ENCODE results near the gene CHGA.

Gene CHGA

GRCh38 chr14:92936085-92936484 lies 13.1 kb downstream of the CHGA start:
- no peaks in the 10 kb centered on the region for H3F3A ChIP-seq (ENCODE audit: control insufficient read depth, insufficient read depth)
- no peaks in the 10 kb centered on the region for H4K20me1 ChIP-seq (ENCODE audit: control insufficient read depth, insufficient read depth, low read depth, low read length)
- no peaks in the 10 kb centered on the region for H3K9me2 ChIP-seq (replicated peaks; ENCODE audit: control insufficient read depth, low read length)
- H3K27me3 ChIP-seq (ENCODE audit: control insufficient read depth, low read length) = no peaks in the 10 kb centered on the region
- H3K79me2 ChIP-seq (ENCODE audit: control insufficient read depth, low read length) = no peaks in the 10 kb centered on the region
- no peak overlapping the region for H3K27ac ChIP-seq (ENCODE audit: low read depth, low read length)
- H3K4me1 ChIP-seq (ENCODE audit: control insufficient read depth, low read length) = no peaks in the 10 kb centered on the region
- H3K36me3 ChIP-seq (ENCODE audit: control insufficient read depth, low read length) = no peaks in the 10 kb centered on the region
- TF ChIP-seq, protein P1, sequence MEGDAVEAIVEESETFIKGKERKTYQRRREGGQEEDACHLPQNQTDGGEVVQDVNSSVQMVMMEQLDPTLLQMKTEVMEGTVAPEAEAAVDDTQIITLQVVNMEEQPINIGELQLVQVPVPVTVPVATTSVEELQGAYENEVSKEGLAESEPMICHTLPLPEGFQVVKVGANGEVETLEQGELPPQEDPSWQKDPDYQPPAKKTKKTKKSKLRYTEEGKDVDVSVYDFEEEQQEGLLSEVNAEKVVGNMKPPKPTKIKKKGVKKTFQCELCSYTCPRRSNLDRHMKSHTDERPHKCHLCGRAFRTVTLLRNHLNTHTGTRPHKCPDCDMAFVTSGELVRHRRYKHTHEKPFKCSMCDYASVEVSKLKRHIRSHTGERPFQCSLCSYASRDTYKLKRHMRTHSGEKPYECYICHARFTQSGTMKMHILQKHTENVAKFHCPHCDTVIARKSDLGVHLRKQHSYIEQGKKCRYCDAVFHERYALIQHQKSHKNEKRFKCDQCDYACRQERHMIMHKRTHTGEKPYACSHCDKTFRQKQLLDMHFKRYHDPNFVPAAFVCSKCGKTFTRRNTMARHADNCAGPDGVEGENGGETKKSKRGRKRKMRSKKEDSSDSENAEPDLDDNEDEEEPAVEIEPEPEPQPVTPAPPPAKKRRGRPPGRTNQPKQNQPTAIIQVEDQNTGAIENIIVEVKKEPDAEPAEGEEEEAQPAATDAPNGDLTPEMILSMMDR (IDR thresholded peaks at IDR 0.05; ENCODE audit: low read depth, low read length, poor library complexity, severe bottlenecking) = no peak
- TF ChIP-seq EZH2phosphoT487 (IDR thresholded peaks at IDR 0.05; ENCODE audit: borderline replicate concordance, low read length) = no peak
- H3K9me3 ChIP-seq (ENCODE audit: control insufficient read depth, insufficient read depth, low read length) = no peaks in the 10 kb centered on the region
- no peak overlapping the region for H3K4me3 ChIP-seq (ENCODE audit: low read length)
- no peak overlapping the region for H3K4me2 ChIP-seq (ENCODE audit: low read length)

DNA sequence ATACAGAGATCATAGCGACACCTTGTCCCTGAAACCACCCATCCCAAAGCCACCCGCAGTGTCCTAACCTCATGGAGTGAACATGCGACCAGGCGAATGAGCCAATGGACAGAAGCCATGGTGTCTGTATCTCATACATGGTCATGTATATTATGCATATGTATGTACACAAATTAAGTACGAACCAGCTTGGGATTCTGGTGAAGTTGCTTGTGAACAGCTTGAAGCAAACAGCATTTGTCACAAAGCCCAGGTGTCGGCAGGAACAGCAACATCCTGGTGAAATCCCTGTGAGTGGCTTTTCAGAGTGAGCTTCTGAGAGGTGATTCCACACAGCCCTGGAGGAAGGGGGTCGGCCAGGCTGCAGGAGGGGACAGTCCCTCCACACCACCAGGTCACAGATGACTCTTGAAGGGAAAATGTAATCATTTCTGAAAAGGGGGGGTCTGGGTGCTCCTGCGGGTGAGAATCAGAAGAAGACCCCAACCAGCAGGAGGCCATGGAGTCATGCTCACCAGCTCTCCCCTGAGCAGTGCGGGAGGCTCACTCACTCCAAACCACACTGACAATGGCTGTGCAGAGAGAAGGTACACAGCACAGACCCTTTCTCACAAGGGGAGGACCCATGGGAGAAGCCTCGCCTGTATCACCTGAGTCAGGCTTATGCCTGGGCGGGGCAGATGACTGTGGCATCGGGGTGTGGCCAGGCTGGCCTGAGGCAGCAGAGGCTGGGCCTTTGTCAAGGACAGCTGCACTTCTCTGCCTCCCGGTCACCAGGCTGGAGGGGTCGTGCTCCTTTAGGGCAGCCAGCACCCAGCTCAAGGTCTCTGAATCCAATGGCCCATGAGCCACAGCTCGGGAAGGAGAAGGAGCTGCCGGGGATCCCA lies 14.3 kb downstream of the CHGA start:
- Histone ChIP-seq H3K27me3 (ENCODE audit: control insufficient read depth, low read length) (no peaks in the 10 kb centered on the region), H3K4me2 (ENCODE audit: low read length) (no peak overlapping the region), H3K4me1 (ENCODE audit: control insufficient read depth, low read length) (no peaks in the 10 kb centered on the region), H3K27ac (ENCODE audit: low read depth, low read length) (no peak overlapping the region), H3K4me3 (ENCODE audit: low read length) (no peak overlapping the region), H3F3A (ENCODE audit: control insufficient read depth, insufficient read depth) (no peaks in the 10 kb centered on the region), H3K9me3 (ENCODE audit: control insufficient read depth, insufficient read depth, low read length) (no peaks in the 10 kb centered on the region), H4K20me1 (ENCODE audit: control insufficient read depth, insufficient read depth, low read depth, low read length) (no peaks in the 10 kb centered on the region), H3K36me3 (ENCODE audit: control insufficient read depth, low read length) (no peaks in the 10 kb centered on the region), H3K79me2 (ENCODE audit: control insufficient read depth, low read length) (no peaks in the 10 kb centered on the region), H3K9me2 (replicated peaks; ENCODE audit: control insufficient read depth, low read length) (no peaks in the 10 kb centered on the region)
- TF ChIP-seq, protein P1 (IDR thresholded peaks at IDR 0.05; ENCODE audit: low read depth, low read length, poor library complexity, severe bottlenecking) = no peak
- no peak for TF ChIP-seq EZH2phosphoT487 (IDR thresholded peaks at IDR 0.05; ENCODE audit: borderline replicate concordance, low read length)

DNA sequence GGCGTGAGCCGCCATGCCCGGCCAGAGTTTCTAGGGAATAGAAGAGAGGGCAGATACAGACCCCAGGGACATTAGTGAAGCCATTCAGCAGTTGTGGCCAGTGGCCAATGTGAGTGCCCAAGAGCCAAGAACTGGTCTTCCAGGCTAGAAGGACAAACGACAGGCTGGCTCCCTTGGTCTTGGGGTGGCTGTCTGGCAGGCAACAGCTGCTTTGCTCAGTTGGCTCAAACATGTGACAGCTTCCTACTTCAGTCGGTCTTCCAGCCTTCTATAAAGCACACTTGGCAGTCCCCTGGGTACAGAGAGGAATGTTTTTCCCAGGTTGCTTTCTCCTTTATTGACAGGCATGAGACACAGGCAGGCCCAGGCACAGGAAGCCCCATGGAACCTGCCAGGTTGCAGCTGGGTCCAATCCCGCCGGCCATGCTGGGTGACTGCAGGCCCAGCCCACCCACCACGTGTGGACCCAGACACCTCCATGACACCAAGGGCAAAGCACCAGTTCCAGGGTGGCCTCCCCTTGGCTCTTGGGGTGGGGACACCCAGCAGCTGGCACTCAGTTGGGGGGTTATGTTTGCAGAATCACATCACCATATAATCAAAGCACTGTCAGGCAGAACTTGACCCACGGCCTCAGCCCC lies 15.4 kb downstream of the CHGA start:
- H3K79me2 ChIP-seq (ENCODE audit: control insufficient read depth, low read length) = no peaks in the 10 kb centered on the region
- H3K9me2 ChIP-seq (replicated peaks; ENCODE audit: control insufficient read depth, low read length) = no peaks in the 10 kb centered on the region
- H3K36me3 ChIP-seq (ENCODE audit: control insufficient read depth, low read length) = no peaks in the 10 kb centered on the region
- H3K9me3 ChIP-seq (ENCODE audit: control insufficient read depth, insufficient read depth, low read length) = no peaks in the 10 kb centered on the region
- H4K20me1 ChIP-seq (ENCODE audit: control insufficient read depth, insufficient read depth, low read depth, low read length) = no peaks in the 10 kb centered on the region
- no peaks in the 10 kb centered on the region for H3K4me1 ChIP-seq (ENCODE audit: control insufficient read depth, low read length)
- no peaks in the 10 kb centered on the region for H3K27me3 ChIP-seq (ENCODE audit: control insufficient read depth, low read length)
- no peak overlapping the region for H3K4me3 ChIP-seq (ENCODE audit: low read length)
- H3F3A ChIP-seq (ENCODE audit: control insufficient read depth, insufficient read depth) = no peaks in the 10 kb centered on the region
- no peak overlapping the region for H3K27ac ChIP-seq (ENCODE audit: low read depth, low read length)
- H3K4me2 ChIP-seq (ENCODE audit: low read length) = no peak overlapping the region
- TF ChIP-seq, protein P1 (IDR thresholded peaks at IDR 0.05; ENCODE audit: low read depth, low read length, poor library complexity, severe bottlenecking) = no peak
- no peak for TF ChIP-seq EZH2phosphoT487 (IDR thresholded peaks at IDR 0.05; ENCODE audit: borderline replicate concordance, low read length)

Measured in DOHH2 (cell line).